Aorta (tissue), 5 donors: ENCODE data around the gene ZGLP1. TPM values are rescaled to one million over a fixed set of nuclear protein-coding genes. Genes with fewer than 3 reads are reported as not detected.
"Not testable (repeated sequence)": the region's sequence is repeated elsewhere in the genome, so short reads cannot be mapped to it uniquely, and the experiment has no call there.

Source experiments
- ATAC-seq: fragments of 200-7000 bp; cut with Tn5 transposase; one replicate; pipeline ENCODE4 v1.9.1; 2022; ENCODE audit warnings: moderate library complexity; ENCODE audit not compliant: low FRiP score
- DNase-seq, 2 donors: peaks; one replicate each; pipeline ENCODE4 v3.0.0-alpha.2; 2020
- H3K27ac ChIP-seq, 2 donors: one replicate each; pipeline ENCODE4 v1.5.1; 2013; ENCODE audit warnings: low read length in 2 of 2, mild to moderate bottlenecking in 2 of 2, moderate library complexity in 2 of 2, control low read depth in 1 of 2, inconsistent platforms in 1 of 2, low read depth in 1 of 2
- H3K27me3 ChIP-seq, 2 donors: one replicate each; pipeline ENCODE4 v1.6.1; 2013; ENCODE audit warnings: control low read depth in 1 of 2, low read length in 1 of 2, mild to moderate bottlenecking in 1 of 2, moderate library complexity in 1 of 2; ENCODE audit not compliant: insufficient read depth in 2 of 2, control insufficient read depth in 1 of 2
- H3K36me3 ChIP-seq, 2 donors: one replicate each; pipeline ENCODE4 v1.6.1; 2013; ENCODE audit warnings: control low read depth in 1 of 2, low read length in 1 of 2, mild to moderate bottlenecking in 1 of 2; ENCODE audit not compliant: insufficient read depth in 2 of 2, control insufficient read depth in 1 of 2
- H3K4me1 ChIP-seq, 2 donors: one replicate each; pipeline ENCODE4 v1.6.1; 2013; ENCODE audit warnings: low read length in 2 of 2, control low read depth in 1 of 2, mild to moderate bottlenecking in 1 of 2, moderate library complexity in 1 of 2; ENCODE audit not compliant: insufficient read depth in 2 of 2, control insufficient read depth in 1 of 2
- H3K4me3 ChIP-seq, 2 donors: one replicate each; pipeline ENCODE4 v1.5.1; 2013; ENCODE audit warnings: low read length in 2 of 2, control low read depth in 1 of 2, mild to moderate bottlenecking in 1 of 2
- H3K9me3 ChIP-seq: one replicate; pipeline ENCODE4 v1.6.1; 2013; ENCODE audit warnings: mild to moderate bottlenecking, low read length; ENCODE audit not compliant: control insufficient read depth
- WGBS, 2 donors: extraction: QIAGEN DNeasy Blood & Tissue Kit; methylation state at CpG; one replicate each; pipeline ENCODE4 v1.1.7; 2013; 5-methylcytosine and 5-hydroxymethylcytosine counted together
- intact Hi-C, 2 donors: fragments of 100-400 bp; cut with DNase I; formaldehyde crosslinking; loops; one replicate each; pipeline versions ENCODE4 v1.14.2 to v1.15.0; 2022
- polyA plus RNA-seq, 2 donors: library from polyadenylated mRNA; stranded (reverse); fragments of 200-250 nt; gene quantifications; one replicate each; pipeline ENCODE4 v1.2.3, GENCODE V29; 2013
- total RNA-seq, 2 donors: library from RNA; stranded (reverse); fragmentation: NEBNext Ultra II Directional; extraction: Animal tissue kit (Norgen Biotek cat#: 25700); gene quantifications; one replicate each; pipeline ENCODE4 v1.2.1, GENCODE V29; 2021
- donor health status: healthy with polysubstance abuse.
- donor health status: Bipolar disorder and iron deficiency.
- donor health status: DM: no; HTN: no; CAD: no.
- donor health status: DM: no; HTN: no; CAD: no.
- donor health status: DM: yes; HTN: yes; CAD: no.

Gene ZGLP1
- total and polyA plus RNA-seq, 4 donors = 1.3 to 22.4 (median 2.6) TPM

- peak in 1 of 2 donors; percentile 81 for DNase-seq
- intact Hi-C loops = no loop called here
- H3K9me3 ChIP-seq = no peaks in the 10 kb centered on the region
- H3K27me3 ChIP-seq = no peaks in the 10 kb centered on the region
- no peak within 1 kb of the TSS for H3K4me3 ChIP-seq
- no peak within 1 kb of the TSS for H3K27ac ChIP-seq
- no peaks in the 10 kb centered on the region for H3K4me1 ChIP-seq
- 3% methylated on average over 57 to 59 of the region's 59 CpGs for WGBS, 2 donors
- H3K36me3 ChIP-seq = no peaks in the 10 kb centered on the region
- peak; percentile 67 for ATAC-seq
These were observed 22.5 kb downstream of the ZGLP1 start, which contains the start of gene ICAM4 for GRCh38 chr19:10286803-10287737. Gene ICAM4, plus strand, starts transcription at chr19:10286955. Its CDS starts 58 bp downstream, at chr19:10287013.

DNA sequence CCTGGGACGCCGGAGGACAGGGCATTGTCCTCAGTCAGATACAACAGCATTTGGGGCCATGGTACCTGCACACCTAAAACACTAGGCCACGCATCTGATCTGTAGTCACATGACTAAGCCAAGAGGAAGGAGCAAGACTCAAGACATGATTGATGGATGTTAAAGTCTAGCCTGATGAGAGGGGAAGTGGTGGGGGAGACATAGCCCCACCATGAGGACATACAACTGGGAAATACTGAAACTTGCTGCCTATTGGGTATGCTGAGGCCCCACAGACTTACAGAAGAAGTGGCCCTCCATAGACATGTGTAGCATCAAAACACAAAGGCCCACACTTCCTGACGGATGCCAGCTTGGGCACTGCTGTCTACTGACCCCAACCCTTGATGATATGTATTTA lies 24.2 kb downstream of the ZGLP1 start:
- Histone ChIP-seq H3K27ac (no peak overlapping the region), H3K27me3 (no peaks in the 10 kb centered on the region), H3K9me3 (no peaks in the 10 kb centered on the region), H3K4me1 (no peaks in the 10 kb centered on the region), H3K36me3 (no peaks in the 10 kb centered on the region), H3K4me3 (no peak overlapping the region)
- no peak for ATAC-seq
- WGBS, 2 donors = 94 to 96% methylated on average over 4 of the region's 4 CpGs
- intact Hi-C loops = no loop called here
- DNase-seq = no peak

DNA sequence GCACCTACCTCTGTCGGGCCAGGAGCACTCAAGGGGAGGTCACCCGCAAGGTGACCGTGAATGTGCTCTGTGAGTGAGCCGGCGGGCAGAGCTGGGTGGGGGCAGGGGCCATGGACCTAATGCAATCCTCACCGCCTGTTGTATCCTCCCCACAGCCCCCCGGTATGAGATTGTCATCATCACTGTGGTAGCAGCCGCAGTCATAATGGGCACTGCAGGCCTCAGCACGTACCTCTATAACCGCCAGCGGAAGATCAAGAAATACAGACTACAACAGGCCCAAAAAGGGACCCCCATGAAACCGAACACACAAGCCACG lies 24.7 kb downstream of the ZGLP1 start:
- Histone ChIP-seq H3K27me3 (no peaks in the 10 kb centered on the region), H3K4me3 (no peak overlapping the region), H3K36me3 (no peaks in the 10 kb centered on the region), H3K9me3 (no peaks in the 10 kb centered on the region), H3K27ac (no peak overlapping the region), H3K4me1 (no peaks in the 10 kb centered on the region)
- 97 to 98% methylated on average over 13 of the region's 13 CpGs for WGBS, 2 donors
- ATAC-seq (no peak), DNase-seq (no peak)
- intact Hi-C loops = no loop called here

DNA sequence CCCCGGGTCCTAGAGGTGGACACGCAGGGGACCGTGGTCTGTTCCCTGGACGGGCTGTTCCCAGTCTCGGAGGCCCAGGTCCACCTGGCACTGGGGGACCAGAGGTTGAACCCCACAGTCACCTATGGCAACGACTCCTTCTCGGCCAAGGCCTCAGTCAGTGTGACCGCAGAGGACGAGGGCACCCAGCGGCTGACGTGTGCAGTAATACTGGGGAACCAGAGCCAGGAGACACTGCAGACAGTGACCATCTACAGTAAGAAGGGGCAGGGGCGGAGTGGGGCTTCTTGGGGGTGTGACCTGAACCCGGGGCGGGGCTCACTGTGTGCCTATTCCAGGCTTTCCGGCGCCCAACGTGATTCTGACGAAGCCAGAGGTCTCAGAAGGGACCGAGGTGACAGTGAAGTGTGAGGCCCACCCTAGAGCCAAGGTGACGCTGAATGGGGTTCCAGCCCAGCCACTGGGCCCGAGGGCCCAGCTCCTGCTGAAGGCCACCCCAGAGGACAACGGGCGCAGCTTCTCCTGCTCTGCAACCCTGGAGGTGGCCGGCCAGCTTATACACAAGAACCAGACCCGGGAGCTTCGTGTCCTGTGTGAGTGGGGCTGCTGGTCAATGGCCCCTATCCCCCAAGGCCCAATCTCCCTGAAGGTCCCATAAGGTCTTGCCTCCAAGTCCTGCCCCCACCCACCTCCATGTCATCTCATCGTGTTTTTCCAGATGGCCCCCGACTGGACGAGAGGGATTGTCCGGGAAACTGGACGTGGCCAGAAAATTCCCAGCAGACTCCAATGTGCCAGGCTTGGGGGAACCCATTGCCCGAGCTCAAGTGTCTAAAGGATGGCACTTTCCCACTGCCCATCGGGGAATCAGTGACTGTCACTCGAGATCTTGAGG lies 25.3 kb downstream of the ZGLP1 start:
- Histone ChIP-seq H3K9me3 (no peaks in the 10 kb centered on the region), H3K4me1 (no peaks in the 10 kb centered on the region), H3K4me3 (no peak overlapping the region), H3K27ac (no peak overlapping the region), H3K27me3 (no peaks in the 10 kb centered on the region), H3K36me3 (no peaks in the 10 kb centered on the region)
- 93 to 94% methylated on average over 34 of the region's 34 CpGs for WGBS, 2 donors
- intact Hi-C loops = no loop called here
- no peak for ATAC-seq
- DNase-seq = no peak

DNA sequence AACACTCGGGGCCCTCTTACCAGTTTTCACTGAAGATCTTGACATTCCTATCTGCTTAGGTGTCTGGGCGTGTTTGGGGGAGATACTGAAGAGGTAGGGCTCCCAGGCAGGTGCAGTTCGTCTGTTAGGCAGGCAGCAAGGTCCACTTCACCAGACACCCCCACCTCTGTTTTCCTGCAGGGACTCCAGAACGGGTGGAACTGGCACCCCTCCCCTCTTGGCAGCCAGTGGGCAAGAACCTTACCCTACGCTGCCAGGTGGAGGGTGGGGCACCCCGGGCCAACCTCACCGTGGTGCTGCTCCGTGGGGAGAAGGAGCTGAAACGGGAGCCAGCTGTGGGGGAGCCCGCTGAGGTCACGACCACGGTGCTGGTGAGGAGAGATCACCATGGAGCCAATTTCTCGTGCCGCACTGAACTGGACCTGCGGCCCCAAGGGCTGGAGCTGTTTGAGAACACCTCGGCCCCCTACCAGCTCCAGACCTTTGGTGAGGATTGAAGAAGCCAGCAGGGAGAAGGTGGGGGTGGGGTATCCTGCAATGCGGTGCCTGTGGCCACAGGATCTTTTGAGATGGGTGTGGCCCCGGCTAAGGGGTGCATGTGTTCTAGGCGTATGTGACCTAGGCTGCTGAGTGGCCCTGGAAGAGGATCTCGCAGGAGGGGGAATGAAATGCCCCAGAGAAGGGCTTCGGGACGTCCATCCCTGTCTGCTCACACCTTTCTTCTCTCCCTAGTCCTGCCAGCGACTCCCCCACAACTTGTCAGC lies 26.1 kb downstream of the ZGLP1 start:
- H3K27me3 ChIP-seq = no peaks in the 10 kb centered on the region
- intact Hi-C loops = no loop called here
- 75 to 76% methylated on average over 23 of the region's 23 CpGs for WGBS, 2 donors
- no peak overlapping the region for H3K27ac ChIP-seq
- H3K9me3 ChIP-seq = no peaks in the 10 kb centered on the region
- ATAC-seq (no peak), DNase-seq (no peak)
- H3K36me3 ChIP-seq = no peaks in the 10 kb centered on the region
- no peak overlapping the region for H3K4me3 ChIP-seq
- no peaks in the 10 kb centered on the region for H3K4me1 ChIP-seq

DNA sequence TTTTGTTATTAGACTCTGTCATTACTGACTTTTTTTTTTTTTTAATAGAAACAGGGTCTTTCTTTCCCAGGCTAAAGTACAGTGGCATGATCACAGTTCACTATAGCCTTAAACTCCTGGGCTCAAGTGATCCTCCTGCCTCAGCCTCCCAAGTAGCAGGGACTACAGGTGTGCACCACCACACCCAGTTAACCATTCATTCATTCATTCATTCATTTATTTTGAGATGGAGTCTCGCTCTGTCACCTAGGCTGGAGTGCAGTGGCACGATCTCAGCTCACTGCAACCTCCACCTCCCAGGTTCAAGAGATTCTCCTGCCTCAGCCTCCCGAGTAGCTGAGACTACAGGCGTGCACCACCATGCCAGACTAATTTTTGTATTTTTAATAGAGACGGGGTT lies 27.6 kb downstream of the ZGLP1 start:
- ATAC-seq, intact Hi-C loops: not testable (repeated sequence)
- 93 to 94% methylated on average over 5 of the region's 5 CpGs for WGBS, 2 donors

DNA sequence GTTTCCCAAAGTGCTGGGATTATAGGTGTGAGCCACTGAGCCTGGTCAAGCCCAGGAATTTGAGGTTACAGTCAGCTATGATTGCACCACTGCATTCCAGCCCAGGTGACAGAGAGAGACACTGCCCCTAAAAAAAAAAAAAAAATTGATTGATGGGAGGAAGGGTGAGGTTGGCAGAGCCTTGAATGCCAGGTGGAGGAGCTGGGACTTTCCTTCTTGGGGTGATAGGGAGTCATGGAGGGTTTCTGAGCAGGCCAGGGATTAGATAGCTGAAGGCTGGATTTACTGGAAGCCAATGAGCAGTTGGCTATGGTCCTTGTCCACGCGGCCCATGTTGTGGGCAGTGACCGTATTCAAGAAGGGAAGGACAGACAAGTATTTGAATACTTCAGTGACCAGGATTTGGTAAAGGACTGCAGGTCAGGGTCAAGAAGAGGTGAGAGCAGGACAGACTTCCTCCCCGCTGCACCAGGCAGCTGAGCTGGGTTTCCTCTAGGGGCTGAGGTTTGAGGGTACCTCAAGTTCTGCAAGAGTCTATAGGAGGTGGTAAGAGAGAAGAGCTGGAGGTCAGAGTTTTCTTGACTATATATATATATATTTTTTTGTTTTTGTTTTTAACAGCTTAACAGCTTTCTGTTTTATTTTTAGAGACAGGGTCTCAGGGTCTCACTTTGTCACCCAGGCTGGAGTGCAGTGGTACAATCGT lies 29.7 kb downstream of the ZGLP1 start:
- H3K27ac ChIP-seq = no peak overlapping the region
- no peak overlapping the region for H3K4me3 ChIP-seq
- H3K27me3 ChIP-seq = no peaks in the 10 kb centered on the region
- 86 to 89% methylated on average over 5 of the region's 5 CpGs for WGBS, 2 donors
- DNase-seq (no peak), ATAC-seq (no peak)
- no peaks in the 10 kb centered on the region for H3K36me3 ChIP-seq
- H3K4me1 ChIP-seq = no peaks in the 10 kb centered on the region
- H3K9me3 ChIP-seq = no peaks in the 10 kb centered on the region
- intact Hi-C loops = no loop called here

More for the DNA sequence above, 27.6 kb downstream of the ZGLP1 start:
- DNase-seq, H3K27ac ChIP-seq, H3K36me3 ChIP-seq, H3K4me3 ChIP-seq, H3K4me1 ChIP-seq, H3K9me3 ChIP-seq, H3K27me3 ChIP-seq: not testable (repeated sequence)

- Histone ChIP-seq H3K9me3 (no peaks in the 10 kb centered on the region), H3K36me3 (no peaks in the 10 kb centered on the region), H3K27ac (no peak overlapping the region), H3K27me3 (no peaks in the 10 kb centered on the region), H3K4me1 (no peaks in the 10 kb centered on the region), H3K4me3 (no peak overlapping the region)
- no peak for ATAC-seq
- 91 to 94% methylated on average over 1 of the region's 1 CpG for WGBS, 2 donors
- DNase-seq = no peak
- intact Hi-C loops = no loop called here
These were observed 30.7 kb downstream of the ZGLP1 start for GRCh38 chr19:10278935-10279334.
